Inflammatory macrophage (primary cell): ENCODE data around the gene RHOBTB1.
"Not testable (repeated sequence)": the region's sequence is repeated elsewhere in the genome, so short reads cannot be mapped to it uniquely, and the experiment has no call there.

Source experiments
- DNase-seq, 2 donors: peaks; one replicate each; pipeline ENCODE4 v3.0.0-alpha.2; 2020 to 2022

The RHOBTB1 gene

DNA sequence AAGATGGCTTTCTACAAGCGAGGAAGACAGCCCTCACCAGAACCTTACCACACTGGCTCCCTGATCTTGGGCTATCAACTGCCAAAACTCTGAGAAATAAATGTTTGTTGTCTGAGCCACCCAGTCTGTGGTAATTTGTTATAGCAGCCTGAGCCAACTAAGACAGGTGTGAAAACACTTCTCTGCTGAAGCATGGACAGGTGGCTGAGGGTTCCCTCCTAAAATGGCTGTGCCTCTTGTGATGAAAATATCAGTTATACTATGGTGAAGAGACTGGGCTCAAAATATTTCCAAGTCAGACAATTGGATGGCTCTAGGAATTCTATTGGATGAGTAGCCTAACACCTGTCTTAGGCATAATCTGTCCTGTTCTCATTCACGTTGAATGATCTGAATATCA lies 87.6 kb downstream of the RHOBTB1 start:
- no peak for DNase-seq

DNA sequence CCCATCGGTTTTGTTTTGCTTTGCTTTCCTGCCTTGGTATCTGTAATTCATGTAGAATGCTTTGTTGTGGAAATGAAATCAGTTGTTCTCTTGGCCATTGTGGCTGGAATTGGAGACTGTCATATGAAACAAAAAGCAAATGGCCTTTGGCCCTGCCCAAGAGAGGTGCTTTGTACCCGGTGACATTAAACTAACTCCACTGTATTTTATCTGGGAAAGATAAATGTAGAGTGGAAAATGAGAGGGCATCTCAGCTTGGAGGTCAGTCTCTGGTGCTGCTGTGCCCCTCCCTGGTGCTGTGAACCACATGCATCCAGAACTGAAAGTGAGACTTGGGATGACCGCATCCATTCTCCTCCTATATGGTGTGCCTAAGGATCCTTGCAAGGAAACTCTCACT lies 90.3 kb downstream of the RHOBTB1 start:
- DNase-seq: no peak

DNA sequence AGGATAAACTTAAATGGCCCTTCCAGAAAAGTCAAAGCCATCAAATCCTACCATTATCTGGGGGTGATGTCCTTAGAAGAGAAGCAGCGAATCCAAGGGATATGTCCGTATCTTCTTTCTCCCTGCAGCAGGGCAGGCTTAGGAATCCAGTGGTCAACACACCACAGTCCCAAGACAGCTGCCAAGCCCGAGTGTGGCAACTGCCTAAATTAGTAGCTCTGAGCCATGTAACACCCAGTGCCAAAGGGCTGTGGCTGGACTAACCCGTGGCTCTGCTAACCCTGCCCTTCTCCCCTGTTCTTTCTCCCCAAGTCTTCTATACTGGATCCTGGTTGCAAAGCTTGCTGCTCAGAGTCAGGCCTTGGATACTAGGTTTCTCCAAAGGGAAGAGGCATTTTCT lies 90.9 kb downstream of the RHOBTB1 start:
- no peak for DNase-seq

DNA sequence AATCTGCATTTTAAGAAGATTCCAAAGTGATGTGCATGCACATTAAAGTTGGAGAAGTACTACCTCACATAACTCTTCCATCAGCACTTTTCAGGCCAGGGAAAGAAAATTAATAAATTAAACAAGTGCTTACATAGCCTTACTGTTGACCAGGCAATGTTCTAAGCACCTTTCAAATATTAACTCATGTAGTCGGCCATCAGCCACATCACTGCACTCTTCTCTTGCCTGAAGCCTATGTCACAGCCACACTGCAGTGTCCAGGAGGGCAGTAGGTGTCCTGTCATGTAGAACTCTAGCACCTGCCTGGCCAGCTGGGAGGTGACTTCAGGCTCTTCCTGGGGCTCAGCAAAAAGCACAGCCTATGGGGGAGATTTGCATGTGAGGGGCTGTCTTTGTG lies 94.2 kb downstream of the RHOBTB1 start:
- DNase-seq: no peak

DNA sequence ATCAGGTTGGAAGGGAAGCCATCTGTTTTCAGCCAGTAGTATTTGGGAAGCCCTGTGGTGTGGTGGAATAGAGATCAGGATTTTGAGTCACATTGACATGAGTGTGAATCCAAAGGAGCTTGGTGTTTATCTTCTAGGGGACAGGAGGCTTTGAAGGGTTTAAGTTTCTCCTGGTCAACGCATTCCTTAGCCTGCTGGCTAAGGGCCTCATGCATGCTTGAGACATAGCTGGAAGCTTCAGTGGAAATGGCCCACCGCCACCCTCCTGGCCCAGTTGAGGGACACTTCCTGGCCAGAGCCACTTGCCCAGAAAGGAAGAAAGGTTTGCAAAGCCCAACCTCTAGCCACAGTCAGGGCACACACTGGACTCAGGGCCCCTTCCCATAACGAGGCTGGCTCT lies 94.8 kb downstream of the RHOBTB1 start:
- no peak for DNase-seq

DNA sequence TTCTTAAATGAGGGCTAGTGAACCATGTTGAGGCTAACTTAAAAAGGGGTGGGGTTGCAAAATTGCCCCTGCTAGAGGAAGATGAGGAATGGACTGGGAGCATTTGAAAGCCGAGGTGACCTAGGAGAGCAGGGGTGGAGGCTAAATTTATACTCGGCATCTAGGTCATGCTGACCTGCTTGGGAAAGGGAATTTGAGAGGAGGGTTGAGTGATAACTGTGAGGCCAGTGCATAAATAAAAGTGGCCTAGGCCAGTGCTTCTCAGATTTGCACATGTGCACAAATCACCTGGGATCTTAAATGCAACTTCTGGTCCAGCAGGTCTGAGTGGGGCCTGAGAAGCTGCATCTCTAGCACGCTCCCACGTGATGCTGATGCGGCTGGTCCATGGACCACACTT lies 95.3 kb downstream of the RHOBTB1 start:
- DNase-seq: no peak

DNA sequence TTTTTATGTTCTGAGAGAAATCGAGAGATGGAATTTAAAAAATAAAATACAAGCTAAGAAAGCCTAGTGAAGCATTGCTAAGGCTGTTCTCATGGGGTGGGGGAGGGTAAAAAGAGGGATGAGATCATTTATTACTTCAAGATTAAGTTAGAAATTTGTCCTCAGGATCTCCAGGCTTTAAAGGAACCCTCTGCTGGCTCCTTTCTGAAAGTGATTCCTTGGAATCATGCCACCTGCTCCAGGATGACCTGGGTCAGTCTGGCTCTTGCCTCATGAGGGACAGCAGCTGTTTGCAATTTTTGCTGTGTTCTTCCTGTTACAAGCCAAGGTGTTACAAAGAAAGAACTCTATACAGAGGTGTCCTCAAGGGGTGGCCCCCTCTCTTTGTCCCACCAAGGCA lies 95.9 kb downstream of the RHOBTB1 start:
- no peak for DNase-seq

DNA sequence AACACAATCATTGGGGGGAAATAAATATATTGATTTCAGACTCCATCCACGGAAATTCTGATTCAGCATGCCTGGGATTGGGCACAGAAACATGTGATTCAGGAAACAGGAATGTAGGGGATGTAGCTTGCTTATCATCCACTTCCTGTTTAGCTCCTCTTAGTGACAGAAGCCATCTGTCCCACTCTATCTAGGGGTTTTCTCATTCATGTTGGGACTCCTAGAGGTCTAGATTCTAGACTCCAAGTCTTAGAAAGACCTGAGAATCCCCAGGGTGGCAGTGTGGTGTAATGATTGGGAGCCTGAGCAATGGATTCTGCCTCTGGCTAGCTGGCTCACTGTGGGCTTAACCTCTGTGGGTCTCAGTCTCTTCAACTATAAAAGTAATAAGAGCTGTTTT lies 97.8 kb downstream of the RHOBTB1 start:
- DNase-seq: no peak

DNA sequence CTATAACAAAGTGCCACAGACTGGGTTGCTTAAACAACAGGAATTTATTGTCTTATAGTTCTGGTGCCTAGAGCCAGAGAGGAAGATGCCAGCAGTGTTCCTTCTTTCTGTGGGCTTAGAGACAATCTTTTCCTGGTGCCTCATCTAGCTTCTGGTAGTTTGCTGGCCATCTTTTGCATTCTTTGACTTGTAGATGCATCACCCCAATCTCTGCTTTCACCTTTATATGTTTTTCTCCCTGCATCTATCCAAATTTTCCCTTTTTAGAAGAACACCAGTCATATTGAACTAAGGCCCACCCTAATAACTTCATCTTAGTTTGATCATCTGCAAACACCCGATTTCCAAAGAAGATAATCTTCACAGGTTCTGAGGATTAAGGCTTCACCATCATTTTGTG lies 98.9 kb downstream of the RHOBTB1 start:
- DNase-seq: no peak

DNA sequence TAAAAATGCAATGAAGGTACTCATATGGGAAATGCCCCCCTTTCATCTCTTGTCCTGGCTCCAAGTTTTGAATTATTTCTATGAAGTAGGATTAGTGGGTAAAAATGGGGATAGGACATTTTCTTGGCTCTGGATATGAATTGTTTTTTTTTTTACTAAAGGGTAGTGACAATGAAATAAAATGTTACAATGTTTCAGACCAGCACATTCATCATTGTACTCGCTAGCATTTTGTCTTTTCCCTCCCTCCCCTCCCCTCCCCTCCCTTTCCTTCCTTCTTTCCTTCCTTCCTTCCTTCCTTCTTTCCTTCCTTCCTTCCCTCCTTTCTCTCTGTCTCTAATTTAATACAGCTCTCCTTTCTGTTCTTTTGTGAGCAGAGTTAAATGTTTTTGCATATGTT lies 101.3 kb downstream of the RHOBTB1 start:
- DNase-seq: no peak

DNA sequence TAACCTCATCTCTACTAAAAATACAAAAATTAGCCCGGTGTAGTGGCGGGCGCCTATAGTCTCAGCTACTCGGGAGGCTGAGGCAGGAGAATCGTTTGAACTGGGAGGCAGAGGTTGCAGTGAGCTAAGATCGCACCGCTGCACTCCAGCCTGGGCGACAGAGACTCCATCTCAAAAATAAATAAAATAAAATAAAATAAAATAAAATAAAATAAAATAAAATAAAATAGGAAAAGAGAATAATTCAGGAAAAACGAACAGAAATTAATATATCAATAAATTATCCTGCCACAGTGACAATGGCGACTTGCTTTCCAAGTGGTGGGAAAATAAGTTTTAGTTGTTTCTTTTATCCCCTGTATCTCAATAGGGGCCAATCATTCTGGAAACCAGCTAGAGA lies 102.8 kb downstream of the RHOBTB1 start:
- not testable (repeated sequence) for DNase-seq

DNA sequence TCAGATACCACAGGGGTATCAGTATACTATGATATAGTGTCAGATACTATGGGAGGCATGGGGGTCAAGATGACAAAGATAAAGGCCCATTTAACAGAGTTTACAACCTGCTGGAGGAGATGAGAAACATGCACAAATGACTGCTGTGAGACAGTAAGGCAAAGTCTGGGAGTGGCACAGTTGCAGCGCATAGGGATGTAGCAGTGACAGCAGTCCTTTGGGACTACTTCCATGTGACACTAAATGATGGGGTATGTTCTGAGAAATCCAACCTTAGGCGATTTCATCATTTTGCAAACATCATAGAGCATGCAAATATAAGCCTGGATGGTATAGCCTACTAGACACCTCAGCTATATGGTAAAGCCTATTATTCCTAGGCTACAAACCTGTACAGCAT lies 108.9 kb downstream of the RHOBTB1 start:
- DNase-seq: no peak

DNA sequence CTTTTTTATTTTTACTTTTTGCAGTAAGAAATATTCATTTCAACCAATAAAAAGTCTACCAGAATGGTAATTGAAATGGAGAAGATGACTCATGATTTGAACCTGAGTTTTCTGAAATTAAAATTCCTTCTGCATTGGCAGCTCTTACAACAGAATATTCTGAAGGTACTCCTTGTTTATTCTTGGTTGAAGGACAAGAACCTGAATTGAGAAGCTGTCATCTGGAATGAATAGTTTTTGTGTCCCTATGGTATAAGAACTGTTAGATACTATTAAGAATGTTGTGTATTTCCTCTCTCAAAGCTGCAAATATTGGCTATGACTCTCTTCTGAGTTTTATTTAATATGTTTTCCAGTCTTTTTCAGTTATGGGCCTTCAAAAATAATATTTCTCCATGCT lies 109.6 kb downstream of the RHOBTB1 start:
- DNase-seq: no peak

DNA sequence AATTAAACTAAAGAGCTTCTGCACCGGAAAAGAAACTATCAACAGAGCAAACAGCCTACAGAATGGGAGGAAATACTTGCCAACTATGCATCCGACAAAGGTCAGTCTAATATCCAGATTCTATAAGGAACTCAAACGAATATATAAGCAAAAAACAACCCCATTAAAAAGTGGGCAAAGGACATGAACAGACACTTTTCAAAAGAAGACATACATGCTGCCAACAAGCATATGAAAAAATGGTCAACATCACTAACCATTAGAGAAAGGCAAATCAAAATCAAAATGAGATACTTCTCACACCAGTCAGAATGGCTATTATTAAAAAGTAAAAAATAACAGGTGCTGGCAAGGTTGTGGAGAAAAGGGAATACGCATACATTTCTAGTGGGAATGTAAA lies 111.8 kb downstream of the RHOBTB1 start:
- not testable (repeated sequence) for DNase-seq

DNA sequence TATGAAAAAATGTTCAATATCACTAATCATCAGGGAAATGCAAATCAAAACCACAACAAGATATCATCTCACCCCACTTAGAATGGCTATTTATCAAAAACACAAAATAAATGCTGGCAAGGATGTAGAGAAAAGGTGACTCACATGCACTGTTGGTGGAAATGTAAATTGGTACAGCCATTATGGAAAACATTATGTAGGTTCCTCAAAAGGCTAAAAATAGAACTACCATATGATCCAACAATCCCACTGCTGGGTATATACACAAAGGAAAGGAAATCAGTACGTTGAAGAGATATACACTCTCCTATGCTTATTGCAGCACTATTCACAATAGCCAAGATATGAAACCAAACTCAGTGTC lies 115.5 kb downstream of the RHOBTB1 start:
- peak in 1 of 2 donors; percentile 36 for DNase-seq

DNA sequence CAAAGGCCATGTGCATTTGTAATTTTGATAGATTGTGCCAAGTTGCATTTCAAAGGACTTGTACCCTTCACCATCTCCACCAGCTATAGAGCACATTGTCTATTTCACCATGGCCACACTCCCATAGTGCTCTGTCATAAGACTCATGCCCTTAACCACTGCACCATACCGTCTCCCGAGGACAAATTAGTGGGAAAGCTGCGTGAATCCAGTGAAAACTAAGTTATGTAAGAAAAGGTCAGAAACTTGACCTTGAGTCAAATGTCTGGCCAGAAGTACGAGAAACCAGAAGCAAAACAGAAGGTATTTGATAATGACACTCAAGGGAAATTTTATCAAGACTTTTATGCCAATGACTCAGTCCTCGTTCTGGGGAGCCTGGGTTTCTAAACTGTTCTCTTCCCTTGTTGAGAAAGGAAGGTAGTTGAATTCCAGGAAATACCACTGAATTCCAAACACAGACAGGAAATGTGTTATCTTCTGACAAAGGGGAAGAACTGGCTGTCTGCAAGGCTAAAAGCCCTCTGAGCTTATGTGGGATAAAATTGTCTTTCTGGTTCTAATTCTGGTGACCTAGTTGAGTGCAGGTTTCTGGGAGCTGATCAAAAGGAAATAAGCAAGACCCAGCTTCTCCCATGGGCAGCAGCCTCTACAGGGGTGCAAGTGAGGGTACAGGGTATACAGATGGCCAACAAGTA lies 116.0 kb downstream of the RHOBTB1 start:
- peak; percentile 11 to 62 for DNase-seq

DNA sequence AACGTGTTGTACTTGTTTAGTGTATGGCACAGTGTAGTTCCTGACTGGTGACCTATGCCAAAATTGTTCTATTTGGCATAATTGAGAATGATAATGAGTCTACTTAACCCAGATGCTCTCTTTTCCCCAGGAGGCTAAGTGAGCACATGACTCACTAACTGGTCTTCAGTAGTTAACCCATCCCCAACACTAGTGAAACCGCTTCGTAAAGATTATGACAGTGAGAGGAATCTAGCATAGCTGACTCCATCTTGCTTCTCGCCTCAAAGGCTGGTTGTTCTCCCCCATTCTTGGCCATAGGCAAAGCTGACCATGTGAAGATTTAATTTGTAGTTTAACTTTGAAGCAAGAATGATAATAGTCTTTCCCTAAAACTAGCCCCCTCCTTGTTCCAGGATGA lies 118.5 kb downstream of the RHOBTB1 start:
- no peak for DNase-seq

DNA sequence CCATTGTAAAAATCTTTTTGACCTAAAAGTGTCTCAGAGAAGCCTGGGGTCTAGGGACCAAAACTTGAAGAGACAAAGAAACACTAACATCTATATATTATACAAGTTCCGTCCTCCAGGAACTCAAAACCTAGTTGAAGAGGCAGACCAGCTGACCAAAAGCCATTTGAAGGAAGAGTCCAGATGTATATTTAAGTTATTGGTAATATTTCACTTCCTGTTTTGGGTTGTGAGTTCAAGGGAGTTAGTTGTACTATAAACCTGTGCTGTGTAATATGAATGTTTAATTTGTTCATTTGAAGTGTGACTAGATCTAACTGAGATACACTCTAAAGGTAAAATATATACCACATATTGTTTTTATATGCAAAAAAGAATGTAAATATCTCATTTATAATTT lies 120.7 kb downstream of the RHOBTB1 start:
- DNase-seq: peak in 1 of 2 donors; percentile 6

DNA sequence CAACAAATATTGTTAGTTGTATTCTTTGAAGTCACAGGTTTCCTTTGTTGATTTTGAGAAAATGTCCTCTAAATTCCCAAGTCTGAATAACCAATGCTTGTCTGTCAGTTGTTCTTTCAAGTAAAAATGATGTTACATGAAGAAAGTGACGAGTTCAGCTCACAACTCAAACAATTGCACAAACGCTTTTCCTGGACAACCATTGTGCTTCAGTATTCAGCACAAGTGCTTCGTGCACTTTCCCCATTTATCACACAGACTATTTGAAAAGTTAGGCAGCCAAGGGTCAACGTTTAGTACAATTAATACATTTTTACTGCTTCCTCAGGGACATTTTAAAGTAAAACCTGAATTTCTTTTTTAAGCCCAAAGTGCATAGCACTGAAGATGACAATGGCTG lies 121.2 kb downstream of the RHOBTB1 start:
- no peak for DNase-seq

DNA sequence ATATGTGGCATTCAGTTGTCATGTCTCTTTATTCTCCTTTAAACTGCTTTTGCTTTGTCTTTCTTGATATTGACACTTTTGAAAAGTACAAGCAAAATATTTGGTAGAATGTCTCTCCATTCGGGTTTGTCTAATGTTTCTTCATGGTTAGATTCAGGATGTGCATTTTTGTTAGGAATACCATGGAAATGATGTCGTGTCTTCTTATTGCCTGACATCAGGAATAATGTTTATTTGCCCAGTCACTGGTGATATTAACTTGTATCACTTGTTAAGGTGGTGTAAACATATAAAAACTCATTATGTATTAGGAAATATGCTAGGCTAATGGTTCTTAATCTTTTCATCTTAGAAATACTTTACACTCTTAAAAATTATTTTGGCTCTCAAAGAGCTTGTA lies 122.3 kb downstream of the RHOBTB1 start:
- DNase-seq: no peak

DNA sequence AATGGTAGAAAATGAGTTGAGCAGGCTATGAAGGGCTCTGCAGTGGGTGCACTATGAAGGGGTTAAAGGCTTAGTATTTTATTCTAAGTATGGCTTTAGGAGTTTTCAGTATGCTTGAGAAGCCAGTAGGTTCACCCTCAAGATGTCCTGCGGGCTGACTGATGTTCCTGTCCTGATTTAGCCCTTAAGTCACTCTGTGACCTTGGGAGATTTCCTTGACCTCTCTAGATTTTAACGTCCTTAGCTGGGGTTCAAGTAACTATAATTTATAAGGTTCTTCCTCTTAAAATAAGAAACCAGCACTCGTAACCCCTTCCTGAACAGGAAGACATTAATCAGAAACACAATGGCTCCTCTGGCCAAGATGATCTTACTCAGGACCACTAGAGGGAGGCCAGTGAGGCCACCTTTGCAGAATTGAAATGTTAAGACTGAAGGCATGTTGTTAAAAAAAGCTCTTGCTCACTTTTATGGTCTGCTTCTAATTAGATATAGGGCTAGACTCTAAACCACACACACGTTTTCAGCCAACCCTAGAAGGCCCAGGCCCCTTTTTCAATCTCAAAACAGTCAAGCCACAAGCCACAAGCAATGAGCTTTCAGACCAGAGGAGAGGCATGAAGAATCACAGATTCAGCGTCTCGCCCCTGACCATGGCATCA lies 123.8 kb downstream of the RHOBTB1 start:
- no peak for DNase-seq
